Heart left ventricle (tissue), 16 donors: Measurements from ENCODE around the gene KCNK7. TPM values are rescaled to one million over a fixed set of nuclear protein-coding genes. Genes with fewer than 3 reads are reported as not detected.

Source experiments
- ATAC-seq, 4 donors: fragments of 200-7000 bp; cut with Tn5 transposase; one replicate each; pipeline ENCODE4 v1.9.1; 2020 to 2022; ENCODE audit warnings: moderate library complexity in 4 of 4, mild to moderate bottlenecking in 3 of 4, moderate number of reproducible peaks in 1 of 4
- DNase-seq, 5 donors: peaks; one replicate each; pipeline ENCODE4 v3.0.0-alpha.2; 2020
- H3K27ac ChIP-seq, 12 donors: fragments of 200-600 bp; sonication (generic) in 4 of 12; one replicate each; pipeline versions ENCODE4 v1.5.0 to v1.8.0; 2016 to 2022; ENCODE audit warnings: mild to moderate bottlenecking in 2 of 12
- H3K27me3 ChIP-seq, 9 donors: fragments of 200-600 bp; sonication (generic) in 2 of 9; one replicate each; pipeline versions ENCODE4 v1.5.1 to v1.8.0; 2016 to 2022; ENCODE audit warnings: mild to moderate bottlenecking in 3 of 9
- H3K36me3 ChIP-seq, 9 donors: fragments of 200-600 bp; sonication (generic) in 2 of 9; one replicate each; pipeline versions ENCODE4 v1.5.0 to v1.8.0; 2018 to 2022; ENCODE audit warnings: mild to moderate bottlenecking in 2 of 9
- H3K4me1 ChIP-seq, 12 donors: fragments of 200-600 bp; sonication (generic) in 4 of 12; one replicate each; pipeline versions ENCODE4 v1.5.0 to v1.8.0; 2016 to 2022; ENCODE audit warnings: mild to moderate bottlenecking in 3 of 12
- H3K4me3 ChIP-seq, 12 donors: fragments of 200-600 bp; sonication (generic) in 4 of 12; one replicate each; pipeline versions ENCODE4 v1.5.0 to v1.8.0; 2017 to 2022; ENCODE audit warnings: mild to moderate bottlenecking in 9 of 12, moderate library complexity in 4 of 12
- H3K9me3 ChIP-seq, 12 donors: fragments of 200-600 bp; sonication (generic) in 4 of 12; one replicate each; pipeline versions ENCODE4 v1.5.0 to v1.8.0; 2016 to 2022; ENCODE audit warnings: mild to moderate bottlenecking in 1 of 12
- POLR2A ChIP-seq, 2 donors: fragments of 450-650 bp; IDR thresholded peaks; one replicate each; pipeline ENCODE4 v1.6.1; 2017; ENCODE audit warnings: antibody characterized with exemption in 2 of 2, mild to moderate bottlenecking in 2 of 2, moderate library complexity in 2 of 2
- WGBS, 4 donors: extraction: QIAGEN DNeasy Blood & Tissue Kit in 2 of 4; methylation state at CpG; one replicate each; pipeline versions ENCODE4 v1.1.5 to v1.1.7; 2013 to 2018; 5-methylcytosine and 5-hydroxymethylcytosine counted together
- intact Hi-C, 10 donors: fragments of 100-400 bp; cut with DNase I; formaldehyde crosslinking; loops; one replicate each; pipeline versions ENCODE4 v1.11.1 to v1.14.2; 2022
- polyA plus RNA-seq, 2 donors: library from polyadenylated mRNA; stranded (reverse); fragments of 200-250 nt; gene quantifications; one replicate each; pipeline ENCODE4 v1.2.3, GENCODE V29; 2013
- total RNA-seq, 9 donors: library from RNA; depleted of rRNA in 2 of 9; stranded (reverse); fragments of >200 nt in 2 of 9; fragmentation: NEBNext Ultra II Directional in 3 of 9; extraction: Animal tissue kit (Norgen Biotek cat#: 25700) in 3 of 9; gene quantifications; one replicate each; pipeline versions ENCODE4 v1.1.0 to v1.2.4, GENCODE V29; 2016 to 2023
- TF ChIP-seq, protein P1 (sequence below), 12 donors: fragments of 200-600 bp; sonication (generic) in 4 of 12; IDR thresholded peaks; one replicate each; pipeline versions ENCODE4 v1.5.0 to v1.8.0; 2018 to 2022; ENCODE audit warnings: antibody characterized with exemption in 12 of 12, mild to moderate bottlenecking in 5 of 12
- donor health status: ischemic (EF 13 %, LVEDD 7.1; RV severe dilation, severe dysfunction).
- donor health status: healthy with polysubstance abuse.
- donor health status: DM: no; HTN: yes; CAD: no.
- donor health status: DM: no; HTN: no; CAD: no.
- donor health status: ischemic (EF 25% LVEDD 6.9; RV normal size, moderate dysfunction).
- donor health status: ischemic (EF 25% LVEDD 5.7; RV mildly dilated, moderate dysfunction).
- donor health status: healthy.
- donor health status: DM: yes; HTN: yes; CAD: no.
- donor health status: ischemic (EF 35%, LVEDD 5.7; RV mildly dilated, moderate dysfunction).
- donor health status: nonischemic (EF 11% LVEDD 7.7; RV severe dilation, severe dysfunction).
- donor health status: DM: yes; HTN: yes; CAD: no.
- donor health status: PGD.
- donor health status: ischemic (EF 29% LVEDD 5.4; RV normal size, mild dysfunction).
- donor health status: nonischemic (EF 23%, LVEDD 6.1; RV moderate dilation, normal function).

KCNK7 gene
- total and polyA plus RNA-seq, 11 donors: 0.18 to 1.6 (median 0.42) TPM; not detected in 2

DNA sequence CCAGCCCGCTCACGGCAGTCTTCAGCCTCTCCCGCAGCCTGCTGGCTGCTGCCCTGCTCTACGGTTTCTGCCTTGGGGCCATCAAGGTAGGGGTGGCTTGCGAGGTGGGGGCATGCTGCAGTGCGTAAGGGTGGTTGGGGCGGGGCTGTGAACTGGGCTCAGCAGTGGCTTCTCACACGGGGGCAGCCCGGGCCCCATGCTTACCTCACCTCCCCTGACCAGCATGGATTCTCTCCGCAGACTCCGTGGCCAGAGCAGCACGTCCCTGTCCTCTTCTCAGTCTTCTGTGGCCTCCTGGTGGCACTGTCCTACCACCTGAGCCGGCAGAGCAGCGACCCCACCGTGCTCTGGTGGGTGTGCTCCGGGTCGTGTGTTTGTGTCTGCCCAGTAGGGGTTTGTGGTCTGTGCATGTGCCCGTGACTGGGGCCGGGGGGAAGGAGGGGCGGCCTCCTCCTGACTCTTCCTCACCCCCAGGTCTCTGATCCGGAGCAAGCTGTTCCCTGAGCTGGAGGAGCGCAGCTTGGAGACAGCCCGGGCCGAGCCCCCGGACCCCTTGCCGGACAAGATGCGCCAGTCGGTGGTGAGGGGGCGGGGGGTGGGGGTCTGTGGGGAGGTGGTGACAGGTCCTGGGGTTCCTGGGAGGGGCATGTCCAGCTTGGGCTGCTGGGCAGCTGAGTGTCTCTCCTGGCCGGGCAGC, 29.5 kb upstream of the KCNK7 start:
- intact Hi-C loops: loop anchor here in 7 of 10 donors (5.0 to 10.0 kb wide), 6 partner anchors 77 to 372 kb away; no protein-coding TSS in a partner anchor
- TF ChIP-seq, protein P1, sequence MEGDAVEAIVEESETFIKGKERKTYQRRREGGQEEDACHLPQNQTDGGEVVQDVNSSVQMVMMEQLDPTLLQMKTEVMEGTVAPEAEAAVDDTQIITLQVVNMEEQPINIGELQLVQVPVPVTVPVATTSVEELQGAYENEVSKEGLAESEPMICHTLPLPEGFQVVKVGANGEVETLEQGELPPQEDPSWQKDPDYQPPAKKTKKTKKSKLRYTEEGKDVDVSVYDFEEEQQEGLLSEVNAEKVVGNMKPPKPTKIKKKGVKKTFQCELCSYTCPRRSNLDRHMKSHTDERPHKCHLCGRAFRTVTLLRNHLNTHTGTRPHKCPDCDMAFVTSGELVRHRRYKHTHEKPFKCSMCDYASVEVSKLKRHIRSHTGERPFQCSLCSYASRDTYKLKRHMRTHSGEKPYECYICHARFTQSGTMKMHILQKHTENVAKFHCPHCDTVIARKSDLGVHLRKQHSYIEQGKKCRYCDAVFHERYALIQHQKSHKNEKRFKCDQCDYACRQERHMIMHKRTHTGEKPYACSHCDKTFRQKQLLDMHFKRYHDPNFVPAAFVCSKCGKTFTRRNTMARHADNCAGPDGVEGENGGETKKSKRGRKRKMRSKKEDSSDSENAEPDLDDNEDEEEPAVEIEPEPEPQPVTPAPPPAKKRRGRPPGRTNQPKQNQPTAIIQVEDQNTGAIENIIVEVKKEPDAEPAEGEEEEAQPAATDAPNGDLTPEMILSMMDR (IDR thresholded peaks at IDR 0.05): no peak
- TF ChIP-seq POLR2A (IDR thresholded peaks at IDR 0.05): no peak
- H3K36me3 ChIP-seq: peaks cover 2 to 100% (median 94%) of the 10 kb centered on the region in 9 donors
- ATAC-seq (no peak), DNase-seq (no peak)
- no peaks in the 10 kb centered on the region for H3K9me3 ChIP-seq
- H3K27me3 ChIP-seq: no peaks in the 10 kb centered on the region
- H3K27ac ChIP-seq: no peak overlapping the region
- peaks cover 0 to 13% (median 6%) of the 10 kb centered on the region in 12 donors for H3K4me1 ChIP-seq
- H3K4me3 ChIP-seq: no peak overlapping the region
- 85 to 89% (median 86%) methylated on average over 16 to 30 of the region's 30 CpGs for WGBS, 4 donors

DNA sequence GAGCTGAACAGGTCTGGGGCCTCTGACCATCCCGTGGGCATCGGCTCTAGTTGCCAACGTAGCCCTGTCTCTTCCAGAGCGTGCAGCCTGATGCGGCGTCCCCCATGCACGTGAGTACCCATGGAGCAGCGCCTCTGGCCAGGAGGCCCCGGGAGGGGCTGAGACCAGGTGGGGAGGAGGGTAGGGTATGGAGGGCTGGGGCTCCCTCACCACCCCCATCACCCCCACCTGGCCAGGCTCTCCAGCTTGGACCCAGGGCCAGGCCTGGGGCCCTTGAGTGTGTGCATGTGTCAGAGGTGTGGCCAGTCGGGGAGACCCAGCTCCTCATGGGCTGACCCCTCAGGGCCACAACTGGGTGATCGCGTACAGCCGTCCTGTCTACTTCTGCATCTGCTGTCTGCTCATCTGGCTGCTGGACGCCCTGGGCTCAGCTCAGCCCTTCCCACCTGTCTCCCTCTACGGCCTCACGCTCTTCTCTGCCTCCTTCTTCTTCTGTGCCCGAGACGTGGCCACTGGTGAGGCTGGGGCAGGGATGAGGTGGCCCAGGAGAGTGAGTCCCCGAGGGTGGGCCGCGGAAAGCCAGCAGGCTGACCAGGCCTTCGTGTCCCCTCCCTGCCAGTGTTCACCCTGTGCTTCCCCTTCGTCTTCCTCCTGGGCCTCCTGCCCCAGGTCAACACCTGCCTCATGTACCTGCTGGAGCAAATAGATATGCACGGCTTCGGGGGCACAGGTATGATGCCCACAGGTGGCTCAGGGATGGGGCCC, 28.4 kb upstream of the KCNK7 start:
- Histone ChIP-seq H3K27me3 (no peaks in the 10 kb centered on the region), H3K27ac (no peak overlapping the region), H3K36me3 (peaks cover 2 to 100% (median 94%) of the 10 kb centered on the region in 9 donors), H3K4me3 (no peak overlapping the region), H3K4me1 (peaks cover 0 to 9% (median 6%) of the 10 kb centered on the region in 12 donors), H3K9me3 (no peaks in the 10 kb centered on the region)
- no peak for TF ChIP-seq POLR2A (IDR thresholded peaks at IDR 0.05)
- 87 to 95% (median 92%) methylated on average over 19 to 25 of the region's 25 CpGs for WGBS, 4 donors
- intact Hi-C loops: loop anchor here in 4 of 10 donors (10.0 kb wide), 2 partner anchors 81 to 191 kb away; no protein-coding TSS in a partner anchor
- ATAC-seq (no peak), DNase-seq (no peak)

DNA sequence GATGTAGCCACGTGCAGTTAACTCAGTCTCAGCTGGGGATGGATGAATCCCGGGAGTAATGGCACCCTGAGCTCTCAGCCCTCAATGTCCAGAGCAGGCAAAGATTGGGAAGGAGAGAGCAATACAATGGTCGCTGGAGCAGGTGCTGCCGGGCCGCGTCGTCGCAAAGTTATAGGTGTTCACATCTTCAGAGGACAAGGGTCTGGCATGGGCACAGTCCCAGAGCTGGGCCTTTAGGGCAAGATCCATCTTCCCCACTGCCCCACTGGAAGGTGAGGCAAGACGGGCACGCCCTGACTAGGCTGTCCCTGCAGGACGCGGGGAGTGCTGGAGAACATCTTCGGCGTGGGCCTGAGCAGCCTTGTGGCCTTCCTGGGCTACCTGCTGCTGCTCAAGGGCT, 27.6 kb upstream of the KCNK7 start:
- no peak overlapping the region for H3K27ac ChIP-seq
- H3K36me3 ChIP-seq: peaks cover 2 to 100% (median 94%) of the 10 kb centered on the region in 9 donors
- intact Hi-C loops: loop anchor here in 4 of 10 donors (10.0 kb wide), 2 partner anchors 82 to 192 kb away; no protein-coding TSS in a partner anchor
- H3K4me1 ChIP-seq: peaks cover 0 to 9% (median 6%) of the 10 kb centered on the region in 12 donors
- TF ChIP-seq POLR2A (IDR thresholded peaks at IDR 0.05): no peak
- TF ChIP-seq, protein P1 (IDR thresholded peaks at IDR 0.05): no peak
- DNase-seq: no peak
- H3K4me3 ChIP-seq: no peak overlapping the region
- H3K9me3 ChIP-seq: no peaks in the 10 kb centered on the region
- H3K27me3 ChIP-seq: no peaks in the 10 kb centered on the region
- WGBS, 4 donors: 89 to 93% (median 91%) methylated on average over 11 to 14 of the region's 14 CpGs
- no peak for ATAC-seq

DNA sequence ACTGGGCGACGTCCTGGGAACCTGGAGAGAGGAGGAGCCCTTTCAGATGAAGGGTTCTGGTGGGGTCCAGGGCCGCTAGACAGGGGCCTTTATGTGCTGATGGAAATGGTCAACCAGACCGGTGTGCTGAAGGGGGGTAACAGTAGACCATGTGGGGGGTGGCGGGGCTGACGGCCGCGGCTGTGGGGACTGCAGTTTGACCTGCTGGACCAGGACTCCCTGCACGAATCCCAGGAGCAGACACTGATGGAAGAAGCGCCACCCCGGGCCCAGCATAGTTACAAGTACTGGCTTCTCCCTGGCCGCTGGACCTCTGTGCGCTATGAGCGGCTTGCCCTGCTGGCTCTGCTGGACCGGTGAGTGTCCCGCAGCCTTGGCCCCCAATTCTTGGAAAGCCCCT, 26.4 kb upstream of the KCNK7 start:
- ATAC-seq: no peak
- 93 to 96% (median 94%) methylated on average over 11 to 16 of the region's 16 CpGs for WGBS, 4 donors
- no peaks in the 10 kb centered on the region for H3K27me3 ChIP-seq
- H3K9me3 ChIP-seq: no peaks in the 10 kb centered on the region
- H3K4me1 ChIP-seq: peaks cover 0 to 15% (median 11%) of the 10 kb centered on the region in 12 donors
- intact Hi-C loops: loop anchor here in 4 of 10 donors (10.0 kb wide), 2 partner anchors 83 to 193 kb away; no protein-coding TSS in a partner anchor
- no peak overlapping the region for H3K4me3 ChIP-seq
- H3K36me3 ChIP-seq: peaks cover 2 to 100% (median 94%) of the 10 kb centered on the region in 9 donors
- no peak overlapping the region for H3K27ac ChIP-seq
- no peak for DNase-seq
- TF ChIP-seq, protein P1 (IDR thresholded peaks at IDR 0.05): no peak
- TF ChIP-seq POLR2A (IDR thresholded peaks at IDR 0.05): no peak
